Calu3 (cell line): ENCODE measurements around the gene CST3. TPM values are rescaled to one million over a fixed set of nuclear protein-coding genes. Genes with fewer than 3 reads are reported as not detected.
A peak's percentile ranks its signal among the peaks of the same experiment; 100 is the strongest.

Experiments
- BruUV-seq: library from RNA; stranded (reverse); fragments of 400-500 nt; replicated peaks from 2 replicates; lab custom pipeline; 2021; lab: Mats Ljungman, UMichigan
- CTCF ChIA-PET: fragments of 300-600 bp; sonication (Branson Sonifier 250); formaldehyde crosslinking; loops from one replicate; lab custom pipeline; 2022; ENCODE audit warnings: antibody characterized with exemption; lab: Charles Lee
- DNase-seq: peaks from one replicate; pipeline ENCODE4 v3.0.0; 2022
- H3K27ac Mint-ChIP-seq: one replicate; pipeline ENCODE4 v1.8.0; 2022; ENCODE audit warnings: mixed read lengths; ENCODE audit not compliant: unreplicated experiment
- H3K27me3 Mint-ChIP-seq: one replicate; pipeline ENCODE4 v1.8.0; 2022; ENCODE audit warnings: mixed read lengths; ENCODE audit not compliant: unreplicated experiment
- H3K36me3 Mint-ChIP-seq: one replicate; pipeline ENCODE4 v1.8.0; 2022; ENCODE audit warnings: mild to moderate bottlenecking, moderate library complexity, mixed read lengths; ENCODE audit not compliant: insufficient read depth, unreplicated experiment
- H3K4me1 Mint-ChIP-seq: one replicate; pipeline ENCODE4 v1.8.0; 2022; ENCODE audit warnings: mild to moderate bottlenecking, low read depth, mixed read lengths; ENCODE audit not compliant: unreplicated experiment
- H3K4me3 Mint-ChIP-seq: one replicate; pipeline ENCODE4 v1.8.0; 2022; ENCODE audit warnings: mild to moderate bottlenecking, low read depth, moderate library complexity, mixed read lengths; ENCODE audit not compliant: unreplicated experiment
- H3K9me3 Mint-ChIP-seq: one replicate; pipeline ENCODE4 v1.8.0; 2022; ENCODE audit warnings: low read depth, mixed read lengths; ENCODE audit not compliant: unreplicated experiment
- intact Hi-C: fragments of 100-400 bp; cut with micrococcal nuclease; formaldehyde crosslinking; loops from one replicate; pipeline ENCODE4 v1.10.0; 2022; ENCODE audit not compliant: unreplicated experiment
- total RNA-seq: library from RNA; stranded (reverse); gene quantifications from 2 replicates; pipeline ENCODE4 v1.2.3, GENCODE V29; 2022
- TF ChIP-seq, protein P1 (sequence below): fragments of 200-600 bp; IDR thresholded peaks from one replicate; pipeline ENCODE4 v1.8.0; 2022; ENCODE audit warnings: antibody characterized with exemption; ENCODE audit not compliant: unreplicated experiment

CST3 gene
- total RNA-seq, 1 experiment from 2014 or later = 95.7 TPM

DNA sequence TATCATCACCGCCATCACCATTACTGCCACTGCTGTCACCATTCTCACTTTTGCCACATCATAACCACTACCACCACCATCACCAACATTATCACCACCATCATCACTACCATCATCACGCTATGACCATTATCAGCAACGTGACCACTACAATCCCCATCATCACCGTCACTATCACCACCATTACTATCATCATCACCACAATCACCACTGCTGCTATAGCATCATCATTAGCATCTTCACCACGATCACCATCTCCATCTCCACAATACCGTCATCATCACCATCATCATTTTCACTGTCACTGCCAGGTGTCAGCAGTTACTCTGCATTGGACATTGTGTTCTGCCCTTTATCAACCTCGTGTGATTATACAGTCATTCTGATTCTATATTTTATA is 32.1 kb upstream of the CST3 start:
- Mint-ChIP-seq H3K9me3 (no peaks in the 10 kb centered on the region), H3K36me3 (no peaks in the 10 kb centered on the region), H3K4me3 (no peak overlapping the region), H3K27ac (no peak overlapping the region), H3K27me3 (no peaks in the 10 kb centered on the region), H3K4me1 (no peaks in the 10 kb centered on the region)
- TF ChIP-seq, protein P1, sequence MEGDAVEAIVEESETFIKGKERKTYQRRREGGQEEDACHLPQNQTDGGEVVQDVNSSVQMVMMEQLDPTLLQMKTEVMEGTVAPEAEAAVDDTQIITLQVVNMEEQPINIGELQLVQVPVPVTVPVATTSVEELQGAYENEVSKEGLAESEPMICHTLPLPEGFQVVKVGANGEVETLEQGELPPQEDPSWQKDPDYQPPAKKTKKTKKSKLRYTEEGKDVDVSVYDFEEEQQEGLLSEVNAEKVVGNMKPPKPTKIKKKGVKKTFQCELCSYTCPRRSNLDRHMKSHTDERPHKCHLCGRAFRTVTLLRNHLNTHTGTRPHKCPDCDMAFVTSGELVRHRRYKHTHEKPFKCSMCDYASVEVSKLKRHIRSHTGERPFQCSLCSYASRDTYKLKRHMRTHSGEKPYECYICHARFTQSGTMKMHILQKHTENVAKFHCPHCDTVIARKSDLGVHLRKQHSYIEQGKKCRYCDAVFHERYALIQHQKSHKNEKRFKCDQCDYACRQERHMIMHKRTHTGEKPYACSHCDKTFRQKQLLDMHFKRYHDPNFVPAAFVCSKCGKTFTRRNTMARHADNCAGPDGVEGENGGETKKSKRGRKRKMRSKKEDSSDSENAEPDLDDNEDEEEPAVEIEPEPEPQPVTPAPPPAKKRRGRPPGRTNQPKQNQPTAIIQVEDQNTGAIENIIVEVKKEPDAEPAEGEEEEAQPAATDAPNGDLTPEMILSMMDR = no peak
- CTCF ChIA-PET = no interaction called here
- no peak for DNase-seq
- intact Hi-C loops = no loop called here
- BruUV-seq = no TSS peak

DNA sequence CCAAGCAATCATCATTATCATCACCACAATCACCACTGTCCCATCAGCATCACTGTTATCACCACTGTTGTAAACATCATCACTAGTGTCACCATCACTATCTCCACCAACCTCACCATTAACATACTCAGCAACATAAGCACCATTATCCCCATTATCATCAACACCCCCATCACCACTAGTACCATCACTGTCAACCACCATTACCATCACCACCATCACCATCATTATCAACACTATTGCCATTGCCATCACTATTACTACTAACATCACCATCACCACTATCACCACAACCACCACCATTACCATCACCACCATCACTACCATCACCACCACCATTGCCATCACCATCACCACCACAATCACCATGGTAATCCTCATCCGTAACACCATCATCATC is 31.6 kb upstream of the CST3 start:
- H3K36me3 Mint-ChIP-seq = no peaks in the 10 kb centered on the region
- no peak for DNase-seq
- no peaks in the 10 kb centered on the region for H3K4me1 Mint-ChIP-seq
- TF ChIP-seq, protein P1 = no peak
- CTCF ChIA-PET = no interaction called here
- H3K4me3 Mint-ChIP-seq = no peak overlapping the region
- H3K9me3 Mint-ChIP-seq = no peaks in the 10 kb centered on the region
- no peaks in the 10 kb centered on the region for H3K27me3 Mint-ChIP-seq
- no TSS peak for BruUV-seq
- H3K27ac Mint-ChIP-seq = no peak overlapping the region
- intact Hi-C loops = no loop called here

DNA sequence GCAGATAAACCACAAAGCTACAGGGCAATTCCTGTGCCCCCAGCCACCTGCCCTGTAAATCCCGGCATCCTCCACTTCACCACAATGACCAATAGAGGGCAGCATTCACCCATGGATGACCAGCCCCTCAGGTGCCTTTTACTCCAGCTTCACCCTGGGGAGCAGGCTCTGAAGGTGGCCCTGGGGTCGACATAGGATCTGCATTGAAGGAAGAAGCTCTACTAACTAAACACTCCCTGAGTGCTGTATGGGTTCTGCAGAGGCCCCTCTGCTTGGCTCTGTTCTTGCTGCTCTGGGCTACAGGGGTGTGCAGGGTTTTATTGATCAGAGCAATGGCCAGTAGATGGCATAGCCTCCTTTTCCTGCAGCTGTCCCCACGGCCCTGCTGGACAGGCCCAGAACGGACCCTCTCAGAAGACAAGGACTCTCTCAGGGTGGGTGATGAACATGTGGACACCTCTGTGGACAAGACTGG is 30.8 kb upstream of the CST3 start:
- Mint-ChIP-seq H3K27me3 (no peaks in the 10 kb centered on the region), H3K4me1 (no peaks in the 10 kb centered on the region), H3K27ac (no peak overlapping the region), H3K4me3 (no peak overlapping the region), H3K36me3 (no peaks in the 10 kb centered on the region), H3K9me3 (no peaks in the 10 kb centered on the region)
- intact Hi-C loops = no loop called here
- no TSS peak for BruUV-seq
- CTCF ChIA-PET = interaction anchor here (0.7 kb wide), 1 partner anchor 10 kb away, joined by 3 read pairs; no protein-coding TSS in a partner anchor
- peak; percentile 32 for DNase-seq
- TF ChIP-seq, protein P1 = peak; percentile 58

DNA sequence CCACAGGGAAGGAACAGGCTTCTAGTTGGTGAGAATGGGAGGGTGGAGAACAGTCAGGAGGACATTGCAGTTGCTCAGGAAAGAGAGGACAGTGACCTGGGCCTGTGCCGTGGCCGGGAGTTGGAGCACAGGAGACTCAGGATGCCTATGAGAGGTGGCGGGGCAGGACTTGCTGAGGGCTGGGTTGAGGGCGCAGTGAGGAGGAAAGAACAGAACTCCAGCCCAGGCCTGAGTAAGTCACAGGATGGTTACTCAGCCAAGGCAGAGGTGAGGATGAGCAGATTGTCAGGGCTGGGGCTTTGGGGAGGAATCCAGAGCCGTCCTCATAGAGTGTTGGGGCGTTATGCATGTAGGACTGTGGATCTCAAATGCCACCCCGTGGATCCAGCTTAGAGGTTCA is 29.9 kb upstream of the CST3 start:
- CTCF ChIA-PET = no interaction called here
- intact Hi-C loops = no loop called here
- H3K9me3 Mint-ChIP-seq = no peaks in the 10 kb centered on the region
- no TSS peak for BruUV-seq
- no peak overlapping the region for H3K27ac Mint-ChIP-seq
- H3K27me3 Mint-ChIP-seq = no peaks in the 10 kb centered on the region
- H3K36me3 Mint-ChIP-seq = no peaks in the 10 kb centered on the region
- no peak overlapping the region for H3K4me3 Mint-ChIP-seq
- TF ChIP-seq, protein P1 = no peak
- H3K4me1 Mint-ChIP-seq = no peaks in the 10 kb centered on the region
- no peak for DNase-seq
